COLO668 (cell line): ENCODE measurements around the gene RINL.
"Not testable (repeated sequence)": the region's sequence is repeated elsewhere in the genome, so short reads cannot be mapped to it uniquely, and the experiment has no call there.

Experiments
- DNase-seq: peaks from one replicate; lab custom pipeline; 2025; ENCODE audit not compliant: unreplicated experiment; lab: John Stamatoyannopoulos, UW

RINL gene

DNA sequence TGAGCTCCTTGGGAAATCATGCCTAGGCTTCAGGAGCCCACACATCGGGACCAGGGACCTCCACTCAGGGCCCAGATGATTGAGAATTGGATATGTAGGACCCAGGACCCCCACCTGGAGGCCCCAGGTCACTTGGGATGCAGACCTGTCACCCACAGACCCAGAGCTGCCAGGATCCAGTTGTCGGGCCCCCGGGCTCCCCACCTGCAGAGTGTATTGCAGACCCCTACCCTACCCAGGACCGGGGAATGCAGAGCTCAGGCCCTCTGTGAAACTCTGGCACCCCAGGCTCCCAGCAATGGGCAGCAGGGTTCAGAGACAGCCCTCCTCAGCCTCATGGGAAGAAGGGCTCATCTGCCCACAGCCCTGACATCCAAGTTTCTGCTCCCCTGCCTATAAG lies 27.5 kb upstream of the RINL start:
- no peak for DNase-seq

- DNase-seq = no peak
Observed at GRCh38 chr19:38904581-38905539, 26.8 kb upstream of the RINL start.

GRCh38 chr19:38901683-38902082 lies 23.6 kb upstream of the RINL start:
- no peak for DNase-seq

DNA sequence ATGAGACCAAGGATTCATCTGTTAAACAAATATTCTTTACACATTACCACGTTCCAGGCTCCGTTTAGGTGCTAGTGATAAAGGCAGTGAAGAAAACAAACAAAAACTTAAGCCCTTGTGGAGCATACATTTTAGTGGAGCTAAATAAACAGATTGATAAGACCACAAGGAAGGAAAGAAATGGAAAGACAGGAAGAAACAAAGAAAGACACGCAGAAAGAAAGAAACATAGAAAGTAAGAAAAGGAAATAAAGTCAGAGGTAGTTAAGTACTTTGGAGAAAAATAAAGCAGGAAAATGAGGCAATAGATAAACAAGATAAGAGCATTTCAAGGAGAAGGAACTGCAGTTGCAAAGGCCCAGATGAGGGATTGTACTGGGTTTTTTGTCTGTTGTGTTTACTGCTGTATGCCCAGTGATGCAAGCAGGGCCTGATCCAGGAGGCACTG lies 22.7 kb upstream of the RINL start:
- no peak for DNase-seq

DNA sequence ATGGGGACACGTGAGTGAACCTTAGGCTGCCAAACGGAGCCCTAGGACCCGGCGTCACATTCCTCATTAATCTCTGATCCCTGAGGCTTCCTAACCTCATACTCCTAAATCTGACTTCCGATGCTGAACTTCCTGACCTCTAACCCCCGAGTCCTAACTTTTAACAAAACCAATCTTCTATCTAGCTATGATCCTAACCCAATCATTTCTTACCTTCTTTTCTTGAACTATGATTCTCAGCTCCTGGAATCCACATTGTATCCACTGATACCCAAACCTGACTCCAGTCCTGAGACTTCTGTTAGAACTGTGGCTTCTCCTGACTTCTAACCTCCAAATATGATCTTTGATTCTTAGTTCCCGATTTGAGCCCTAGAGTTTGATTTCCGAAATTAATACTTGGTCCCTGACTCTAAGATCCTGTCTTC lies 22.1 kb upstream of the RINL start:
- DNase-seq = no peak

- DNase-seq = peak; percentile 99
Observed at GRCh38 chr19:38899447-38900201, 21.5 kb upstream of the RINL start, which contains the start of the genes NFKBIB and SIRT2. Gene NFKBIB (plus strand): TSS chr19:38899969. CDS start chr19:38900033, 64 bp downstream. Gene SIRT2 (minus strand): TSS chr19:38899618. CDS start chr19:38899521, 97 bp downstream.

DNA sequence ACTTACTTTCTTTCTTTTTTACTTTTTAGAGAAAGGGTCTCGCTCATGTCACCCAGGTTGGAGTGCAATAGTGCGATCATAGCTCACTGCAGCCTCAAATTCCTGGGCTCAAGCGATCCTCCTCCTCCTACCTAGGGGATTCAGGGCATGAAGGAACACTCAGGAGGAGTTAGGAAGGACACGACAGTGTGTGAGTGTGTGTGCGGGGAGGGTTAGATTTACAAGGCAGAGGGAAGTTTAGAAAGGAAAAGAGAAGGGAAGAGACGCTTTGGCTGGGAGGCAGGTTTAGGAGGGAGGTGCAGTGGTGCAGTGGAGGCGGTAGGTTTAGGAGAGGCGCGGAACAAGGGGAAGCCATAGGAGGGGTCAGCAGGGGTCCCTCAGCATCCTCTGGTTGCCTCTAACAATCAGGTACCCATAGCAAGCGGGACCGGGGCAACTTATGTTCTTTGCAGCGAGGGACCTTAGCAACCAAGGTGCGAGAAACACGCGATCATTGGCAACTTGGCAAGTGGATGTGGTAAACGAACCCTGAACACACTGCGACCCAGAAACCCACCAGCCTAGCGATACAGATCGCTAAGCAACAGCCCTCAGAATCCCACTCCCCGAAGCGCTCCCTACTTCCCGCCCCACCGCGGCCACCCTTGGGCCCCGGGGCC lies 20.8 kb upstream of the RINL start:
- no peak for DNase-seq

DNA sequence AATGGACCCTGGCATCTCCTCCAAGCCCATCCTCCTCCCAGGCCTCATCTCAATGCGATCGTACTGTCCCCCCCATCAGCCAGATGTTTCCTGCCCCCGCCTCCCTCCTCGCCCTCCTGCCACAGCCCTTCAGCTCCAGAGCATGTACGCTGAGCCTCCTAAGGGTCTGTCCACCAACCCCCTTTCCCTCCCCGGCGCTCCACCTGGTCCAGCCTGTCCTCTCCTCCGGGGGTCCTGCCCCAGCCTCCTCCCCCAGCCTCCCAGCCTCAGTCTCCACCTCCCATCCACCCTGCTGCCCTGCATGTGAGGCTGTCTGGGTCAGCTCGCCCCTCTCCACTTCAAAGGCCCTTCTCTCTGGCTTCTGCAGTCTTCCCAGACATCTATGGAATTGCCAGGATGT lies 16.9 kb upstream of the RINL start:
- no peak for DNase-seq

- DNase-seq = no peak
Observed at GRCh38 chr19:38893341-38893771, 15.3 kb upstream of the RINL start.

DNA sequence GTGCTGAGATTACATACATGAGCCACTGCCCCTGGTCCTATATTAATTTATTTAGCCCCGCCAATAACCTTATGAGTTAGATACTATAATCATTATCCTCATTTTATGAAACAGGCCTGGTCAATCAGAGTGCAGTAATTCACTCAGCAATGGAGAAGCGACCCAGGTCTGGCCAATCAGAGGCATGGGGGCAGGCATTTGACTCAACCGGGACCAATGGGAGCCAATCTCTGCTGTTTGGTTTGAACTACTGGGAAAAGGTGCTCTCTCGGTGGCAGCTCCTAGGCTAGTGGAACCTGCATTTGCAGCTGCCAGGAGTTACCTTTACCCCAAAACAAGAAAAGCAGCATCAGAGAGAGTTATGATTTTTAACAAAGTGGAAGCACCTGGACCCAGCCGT lies 14.8 kb upstream of the RINL start:
- no peak for DNase-seq

DNA sequence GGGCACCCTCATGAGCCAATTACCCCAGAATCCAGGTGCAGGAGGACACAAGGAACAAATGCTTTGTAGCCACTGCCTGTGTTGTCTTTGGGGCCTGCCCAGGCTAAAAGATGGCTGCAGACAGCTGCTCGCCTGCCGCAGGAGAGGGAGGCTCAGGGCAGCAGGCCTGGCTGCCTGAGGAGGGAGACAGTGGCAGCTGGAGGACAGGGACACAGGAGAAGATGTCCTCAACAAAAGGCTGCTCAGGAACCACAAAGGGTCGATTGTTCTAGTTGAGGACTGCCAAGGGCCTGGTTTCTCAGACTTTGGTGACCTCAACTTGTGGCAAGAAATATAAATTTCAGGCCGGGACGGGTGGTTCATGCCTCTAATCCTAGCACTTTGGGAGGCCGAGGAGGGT lies 13.7 kb upstream of the RINL start:
- DNase-seq = no peak

DNA sequence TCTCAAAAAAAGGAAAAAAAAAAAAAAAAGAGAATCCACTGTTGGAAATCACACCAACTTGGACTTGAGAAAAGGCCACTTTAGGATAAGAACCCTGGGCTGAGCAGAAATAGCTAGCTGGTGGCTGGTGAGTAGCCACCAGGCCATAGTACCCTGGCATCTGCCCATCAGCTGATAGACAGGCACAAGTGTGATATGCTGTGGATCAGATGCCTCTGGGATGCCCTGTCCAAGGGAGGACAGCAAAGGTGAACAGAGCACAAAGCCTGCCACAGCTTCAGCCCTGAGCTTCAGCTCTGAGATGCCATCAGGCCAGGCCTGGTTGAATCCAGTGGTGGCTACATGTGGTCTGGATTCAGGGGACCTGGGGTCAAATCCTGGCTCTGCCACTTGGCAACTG lies 12.6 kb upstream of the RINL start:
- no peak for DNase-seq

- no peak for DNase-seq
Observed at GRCh38 chr19:38889803-38890202, 11.7 kb upstream of the RINL start.

- DNase-seq = no peak
Observed at GRCh38 chr19:38888876-38889275, 10.8 kb upstream of the RINL start.

GRCh38 chr19:38884691-38885090 lies 6.6 kb upstream of the RINL start:
- DNase-seq = not testable (repeated sequence)

DNA sequence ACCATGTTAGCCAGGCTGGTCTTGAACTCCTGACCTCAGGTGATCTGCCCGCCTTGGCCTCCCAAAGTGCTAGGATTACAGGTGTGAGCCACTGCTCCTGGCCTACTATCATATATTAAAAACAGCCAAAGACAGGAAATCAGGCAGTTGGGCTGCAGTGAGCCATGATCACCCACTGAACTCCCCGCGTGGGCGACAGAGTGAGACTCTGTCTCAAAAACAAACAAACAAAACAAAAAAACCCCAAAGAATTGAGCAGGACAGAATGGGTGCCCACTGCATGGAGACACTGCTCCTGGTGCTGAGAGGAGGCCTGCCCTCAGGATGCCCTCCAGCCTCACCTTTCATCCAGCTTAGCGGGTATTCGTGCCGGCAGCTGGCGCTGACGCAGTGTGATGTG lies 5.2 kb upstream of the RINL start:
- no peak for DNase-seq

- DNase-seq = no peak
Observed at GRCh38 chr19:38880882-38881609, 3.0 kb upstream of the RINL start.

DNA sequence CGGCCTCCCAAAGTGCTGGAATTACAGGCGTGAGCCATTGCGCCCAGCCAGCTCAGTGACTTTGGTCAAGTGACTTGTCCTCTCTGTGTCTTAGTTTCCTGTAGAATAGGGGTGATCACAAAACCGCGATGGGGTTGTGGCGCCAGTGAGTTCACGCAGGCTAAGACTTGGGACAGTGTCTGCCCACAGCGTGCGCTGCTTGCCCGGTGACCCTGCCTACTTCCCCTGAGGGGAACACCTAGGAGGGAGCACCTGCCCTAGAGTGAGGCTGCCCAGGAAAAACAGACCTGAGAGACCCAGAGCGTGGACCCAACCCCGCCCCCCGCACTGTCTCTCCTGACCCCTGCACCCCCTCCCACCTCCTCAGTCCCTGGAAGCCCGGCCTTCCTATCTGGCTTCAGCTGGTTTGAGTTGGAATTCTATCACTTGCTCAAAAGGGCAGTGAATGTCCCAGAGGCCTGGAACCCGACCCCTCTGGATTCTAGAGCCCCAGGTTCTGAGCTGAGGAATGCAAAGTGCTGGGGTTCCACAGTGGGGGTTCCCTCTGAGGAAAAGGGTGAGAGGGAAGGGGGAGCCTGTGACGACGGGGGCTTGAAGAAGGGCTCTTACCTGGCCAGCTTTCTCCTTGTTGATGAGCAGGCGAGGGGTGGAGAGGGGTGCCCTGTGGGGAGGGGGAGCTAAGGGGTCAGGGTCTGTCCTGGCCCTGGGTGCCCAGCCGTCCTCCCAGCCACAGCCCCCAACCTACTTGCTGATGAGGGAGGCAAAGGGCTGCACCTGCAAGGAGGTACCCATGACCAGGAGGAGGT lies 2.2 kb upstream of the RINL start:
- no peak for DNase-seq

GRCh38 chr19:38879400-38879751 lies 1.3 kb upstream of the RINL start:
- no peak for DNase-seq
